Measurements from ENCODE around the gene COMMD7.
"Not testable (repeated sequence)": the region's sequence is repeated elsewhere in the genome, so short reads cannot be mapped to it uniquely, and the experiment has no call there.

The COMMD7 gene

DNA sequence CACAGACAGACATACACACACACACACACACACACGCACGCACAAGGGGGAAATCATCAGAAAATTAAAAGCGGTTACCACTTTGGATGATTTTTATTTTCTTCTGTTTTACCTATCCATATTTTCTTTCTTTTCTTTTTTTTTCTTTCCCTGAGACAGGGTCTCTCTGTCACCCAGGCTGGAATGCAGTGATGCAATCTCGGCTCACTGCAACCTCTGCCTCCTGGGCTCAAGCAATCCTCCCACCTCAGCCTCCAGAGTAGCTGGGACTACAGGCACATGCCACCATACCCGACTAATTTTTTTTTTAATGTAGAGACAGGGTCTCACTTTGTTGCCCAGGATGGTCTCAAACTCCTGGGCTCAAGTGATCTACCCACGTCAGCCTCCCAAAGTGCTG, 14.8 kb downstream of the COMMD7 start:
- not testable (repeated sequence) for DNase-seq (ENCODE audit: low read depth)

DNA sequence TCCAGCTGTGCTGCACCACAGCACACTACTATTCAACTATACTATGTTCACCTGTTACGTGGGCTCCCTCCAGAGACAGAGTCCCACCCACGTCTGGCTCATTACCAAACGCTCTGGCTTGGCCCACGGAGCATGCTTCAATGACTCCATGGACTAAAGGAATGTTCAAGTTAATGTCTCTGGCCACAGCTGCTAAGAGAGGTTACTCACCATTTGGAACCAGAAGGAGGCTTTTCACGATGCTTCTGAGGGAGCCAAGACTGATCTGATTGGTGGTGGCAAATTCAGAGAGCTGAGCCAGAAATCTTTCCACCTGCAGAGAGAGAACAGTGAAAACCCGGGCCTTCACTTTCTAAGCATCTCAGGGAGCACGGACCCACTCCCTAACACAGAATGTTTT, 15.6 kb downstream of the COMMD7 start:
- DNase-seq (ENCODE audit: low read depth): peak; percentile 46

DNA sequence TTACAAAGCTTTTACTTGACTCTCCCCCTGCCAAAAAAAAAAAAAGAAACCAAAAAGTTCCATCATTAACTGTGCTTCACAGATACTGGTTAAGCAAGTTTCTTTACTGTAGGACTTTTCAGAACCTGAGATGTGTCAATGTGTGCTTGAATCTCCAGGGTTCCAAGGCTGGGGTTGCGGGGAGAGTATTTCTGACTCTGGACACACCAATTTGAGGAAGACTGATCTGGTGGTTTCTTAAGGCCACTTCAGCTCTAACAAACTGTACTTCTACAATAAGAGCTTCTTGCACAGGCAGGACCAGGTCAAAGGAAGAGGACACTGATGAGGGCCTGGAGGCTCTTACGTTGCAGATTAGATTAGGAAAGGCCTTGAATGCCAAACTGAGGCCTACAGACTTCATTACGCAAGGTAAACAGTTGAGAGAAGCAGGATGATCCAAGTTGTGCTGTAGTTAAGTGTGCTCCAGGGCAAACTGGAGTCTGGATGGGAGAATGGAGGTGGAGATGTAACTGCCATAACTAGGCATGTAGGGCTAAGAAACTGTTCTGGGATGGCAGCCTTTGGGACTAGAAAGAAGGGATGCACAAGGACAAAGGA, 24.4 kb downstream of the COMMD7 start:
- DNase-seq (ENCODE audit: low read depth): no peak

DNA sequence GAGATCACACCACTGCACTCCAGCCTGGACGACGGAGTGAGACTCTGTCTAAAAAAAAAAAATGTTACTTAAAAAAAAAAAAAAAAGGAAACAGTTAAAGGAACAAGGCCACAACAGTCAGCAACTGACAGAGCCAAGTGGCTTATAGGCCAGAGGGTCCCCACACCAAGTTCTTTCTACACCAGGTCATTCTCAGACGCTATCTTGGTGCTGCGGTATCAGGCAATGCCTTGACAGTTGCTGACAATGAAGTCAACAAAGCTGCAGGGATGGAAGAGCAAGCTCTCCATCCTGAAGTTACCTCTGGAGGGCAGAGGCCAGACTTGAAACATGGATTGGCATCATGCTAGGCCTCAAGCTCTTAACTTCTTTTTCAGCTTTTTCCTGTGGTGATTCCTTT, 31.9 kb downstream of the COMMD7 start:
- DNase-seq (ENCODE audit: low read depth): no peak

DNA sequence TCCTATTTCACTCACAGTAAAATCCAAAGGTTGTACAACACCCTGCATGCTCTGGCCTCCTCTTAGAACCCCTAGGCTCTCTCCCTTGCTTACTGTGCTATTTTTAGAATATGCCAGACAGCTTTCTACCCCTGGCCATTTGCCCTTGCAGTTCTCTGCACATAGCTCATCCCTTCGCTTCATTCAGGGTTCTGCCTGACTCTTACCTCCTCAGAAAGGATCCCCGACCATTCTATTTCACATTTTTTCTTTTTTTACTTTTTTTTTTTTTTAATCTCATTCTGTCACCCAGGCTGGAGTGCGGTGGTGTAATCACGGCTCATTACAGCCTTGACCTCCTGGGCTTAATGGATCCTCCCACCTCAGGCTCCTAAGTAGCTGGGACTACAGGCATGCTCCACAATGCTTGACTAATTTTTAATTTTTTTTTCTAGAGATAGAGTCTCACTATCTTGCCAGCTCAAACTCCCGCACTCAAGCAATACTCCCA, 33.6 kb downstream of the COMMD7 start:
- DNase-seq (ENCODE audit: low read depth): no peak

DNA sequence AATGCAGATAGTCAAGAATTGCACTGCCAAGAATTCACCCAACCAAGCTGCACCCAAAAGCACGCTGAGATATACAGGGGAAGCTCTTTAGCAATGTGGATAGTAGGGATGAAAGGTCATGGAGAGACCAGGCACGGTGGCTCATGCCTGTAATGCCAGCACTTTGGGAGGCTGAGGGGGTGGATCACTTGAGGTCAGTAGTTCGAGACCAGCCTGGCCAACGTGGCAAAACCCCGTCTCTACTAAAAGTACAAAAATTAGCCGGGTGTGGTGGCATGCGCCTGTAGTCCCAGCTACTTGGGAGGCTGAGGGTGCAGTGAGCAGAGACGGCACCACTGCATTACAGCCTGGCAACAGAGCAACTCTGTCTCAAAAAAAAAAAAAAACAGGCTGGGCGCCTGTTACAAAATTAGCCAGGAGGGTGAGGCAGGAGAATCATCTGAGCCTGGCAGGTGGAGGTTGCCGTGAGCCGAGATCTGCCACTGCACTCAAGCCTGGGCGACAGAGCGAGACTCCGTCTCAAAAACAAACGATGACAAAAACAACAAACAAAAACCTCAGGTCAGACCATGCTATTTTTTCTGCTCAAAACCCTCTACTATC, 34.1 kb downstream of the COMMD7 start:
- DNase-seq (ENCODE audit: low read depth): not testable (repeated sequence)

DNA sequence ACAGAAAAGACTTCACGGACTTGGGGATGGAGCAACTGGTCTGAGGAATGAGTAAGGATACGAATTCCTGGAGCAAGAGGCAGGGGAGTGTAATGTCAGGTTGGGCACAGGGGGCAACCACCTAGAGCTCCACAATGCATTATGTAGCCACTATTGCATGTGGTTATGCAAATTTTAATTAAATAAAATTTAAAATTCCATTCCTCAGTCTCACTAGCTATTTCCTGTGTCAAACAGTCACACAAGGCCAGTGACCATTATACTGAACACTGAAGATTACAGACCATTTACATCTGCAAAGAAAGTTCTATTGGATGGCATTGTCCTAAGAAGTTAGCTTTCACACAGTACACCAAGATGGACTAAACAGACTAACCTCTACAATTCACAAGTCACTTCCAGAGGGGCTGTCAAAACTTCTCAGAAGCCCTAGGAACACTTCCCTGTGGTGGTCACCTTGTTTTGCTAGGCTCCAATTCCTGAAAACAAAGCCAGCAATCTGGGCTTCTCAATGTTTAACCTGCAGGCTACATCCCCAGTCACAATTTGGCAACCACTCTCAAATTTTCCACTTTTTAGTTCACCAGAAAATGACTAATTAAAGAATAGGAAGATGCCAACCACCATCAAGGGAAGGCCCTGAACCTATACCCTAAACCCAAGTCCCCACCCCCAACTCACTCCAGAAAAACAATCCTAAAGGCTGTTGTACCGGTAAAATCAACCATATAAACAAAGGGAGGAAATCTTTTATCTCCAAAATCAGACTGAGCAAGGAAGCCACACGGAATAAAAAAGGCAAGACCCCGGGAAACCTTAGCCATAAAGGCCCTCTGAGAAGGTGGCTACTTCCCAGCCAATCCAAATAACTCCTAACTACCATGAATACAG, 35.3 kb downstream of the COMMD7 start:
- no peak for DNase-seq (ENCODE audit: low read depth)

DNA sequence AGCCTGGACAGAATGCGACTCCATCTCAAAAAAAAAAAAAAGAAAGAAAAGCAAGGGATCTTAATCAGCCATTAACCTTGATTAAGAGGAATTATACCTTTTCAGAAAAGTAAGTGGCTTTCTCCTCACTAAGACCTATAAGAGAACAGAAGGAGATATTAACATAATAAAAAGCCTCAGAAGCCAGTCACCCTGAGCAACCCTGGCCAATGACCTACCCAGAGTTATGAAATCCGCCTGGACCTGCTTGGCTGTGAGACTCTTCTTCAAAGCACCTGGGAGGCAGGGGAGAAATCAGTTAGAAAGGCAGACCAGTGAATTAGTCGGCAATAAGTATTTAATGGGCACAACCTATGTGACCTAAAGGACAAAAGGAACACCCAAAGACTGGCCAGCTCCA, 36.8 kb downstream of the COMMD7 start:
- DNase-seq (ENCODE audit: low read depth): no peak

DNA sequence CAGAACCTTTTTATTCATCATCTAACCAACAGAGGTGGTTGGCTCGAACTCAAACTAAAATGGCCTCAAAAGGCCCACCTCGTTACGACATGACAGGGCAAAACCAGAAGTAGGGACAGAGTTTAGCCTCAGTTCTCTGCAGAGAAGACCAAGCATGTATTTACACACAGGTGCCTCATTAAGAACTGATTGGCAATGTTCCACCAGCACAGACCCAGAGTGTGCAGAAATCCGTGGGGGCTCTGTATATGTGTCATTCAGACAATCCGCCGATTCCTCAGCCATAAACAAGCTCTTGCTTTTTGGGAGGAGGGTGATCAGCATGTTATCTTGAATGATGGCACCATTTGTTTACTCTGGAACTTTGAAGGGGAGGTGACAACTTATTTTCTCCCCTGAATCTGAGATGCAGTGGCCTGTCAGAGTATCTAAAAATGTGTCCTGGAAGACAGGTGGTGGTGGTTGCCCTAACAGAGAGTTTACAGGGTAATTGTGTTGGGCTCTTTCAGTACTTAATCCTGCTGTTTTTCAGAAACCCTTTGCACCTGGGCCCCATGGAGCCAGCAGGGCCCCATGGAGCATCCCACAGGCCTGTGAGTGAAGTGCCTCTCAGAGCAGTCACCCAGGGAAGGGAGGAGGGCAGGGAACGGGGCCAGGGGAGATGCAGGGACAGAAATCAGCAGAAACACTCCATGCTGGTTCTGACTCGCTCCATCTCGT, 40.4 kb downstream of the COMMD7 start:
- DNase-seq (ENCODE audit: low read depth): no peak

DNA sequence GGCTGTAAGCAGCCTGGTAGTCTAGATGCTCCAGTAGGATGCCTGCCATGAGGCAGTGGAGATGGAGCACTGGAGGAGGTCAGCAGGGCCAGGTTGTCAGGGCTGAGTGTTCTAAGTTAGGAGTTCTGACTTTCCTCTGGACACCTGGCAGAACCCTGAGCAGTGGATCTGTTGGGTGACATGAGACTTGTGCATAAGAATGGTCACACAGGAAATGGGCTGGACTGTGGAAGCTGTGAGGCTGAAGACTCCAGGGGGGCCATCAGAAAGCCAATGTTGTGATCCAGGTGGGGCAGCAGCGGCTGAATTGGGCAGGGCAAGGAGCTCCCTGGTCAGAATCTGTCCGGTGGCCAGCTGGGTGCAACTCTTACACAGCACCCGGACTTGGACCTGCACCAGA, 45.7 kb downstream of the COMMD7 start:
- DNase-seq (ENCODE audit: low read depth): no peak

DNA sequence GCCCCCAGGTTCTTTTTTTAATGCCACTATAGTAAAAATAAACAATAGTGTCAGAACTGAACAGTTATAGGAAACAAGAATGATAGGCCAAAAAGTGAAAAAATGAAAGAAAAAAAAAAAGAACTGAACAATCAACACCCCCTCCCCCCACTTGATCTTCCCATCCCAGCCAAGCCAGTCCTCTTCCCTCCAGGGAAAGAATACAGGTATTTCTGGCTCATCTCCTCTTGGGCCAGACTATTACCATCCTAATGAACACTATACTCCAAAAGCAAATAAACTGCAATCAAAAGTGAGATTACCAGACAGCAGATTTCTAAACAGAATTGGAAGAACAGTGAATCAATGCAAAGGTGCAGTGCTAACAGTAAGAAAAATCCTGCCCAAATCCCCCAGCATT, 48.2 kb downstream of the COMMD7 start:
- no peak for DNase-seq (ENCODE audit: low read depth)

DNA sequence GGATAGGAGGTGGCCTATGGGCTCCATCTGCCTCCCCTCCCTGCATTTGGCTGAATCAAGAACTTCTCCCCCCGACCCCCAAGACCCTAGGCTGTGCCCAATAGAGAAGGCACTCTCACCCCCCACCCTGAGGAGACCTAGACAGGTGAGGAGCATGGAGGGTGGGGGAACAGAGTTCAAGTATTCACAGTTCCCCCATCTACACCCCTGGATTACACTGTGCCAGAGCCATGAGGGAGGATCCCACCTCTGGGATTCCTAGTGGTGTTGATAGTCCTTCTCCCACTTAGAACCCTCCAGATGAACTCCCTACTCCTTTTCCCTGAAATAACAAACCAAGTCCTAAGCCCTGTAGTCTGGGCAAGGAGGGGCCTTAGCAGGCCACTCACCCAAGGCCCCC, 54.3 kb downstream of the COMMD7 start:
- DNase-seq (ENCODE audit: low read depth): not testable (repeated sequence)

DNA sequence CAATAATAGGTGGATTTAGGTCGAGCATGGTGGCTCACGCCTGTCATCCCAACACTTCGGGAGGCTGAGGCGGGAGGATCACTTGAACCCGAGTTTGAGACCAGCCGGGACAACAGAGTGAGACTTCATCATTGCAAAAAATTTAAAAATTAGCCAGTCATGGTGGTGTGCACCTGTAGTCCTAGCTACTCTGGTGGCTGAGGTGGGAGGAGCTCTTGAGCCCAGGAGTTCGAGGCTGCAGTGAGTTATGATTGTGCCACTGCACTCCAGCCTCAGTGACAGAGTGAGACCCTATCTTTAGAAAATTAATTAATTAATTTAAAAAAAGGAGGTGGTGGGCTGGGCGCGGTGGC, 56.1 kb downstream of the COMMD7 start:
- DNase-seq (ENCODE audit: low read depth): no peak

DNA sequence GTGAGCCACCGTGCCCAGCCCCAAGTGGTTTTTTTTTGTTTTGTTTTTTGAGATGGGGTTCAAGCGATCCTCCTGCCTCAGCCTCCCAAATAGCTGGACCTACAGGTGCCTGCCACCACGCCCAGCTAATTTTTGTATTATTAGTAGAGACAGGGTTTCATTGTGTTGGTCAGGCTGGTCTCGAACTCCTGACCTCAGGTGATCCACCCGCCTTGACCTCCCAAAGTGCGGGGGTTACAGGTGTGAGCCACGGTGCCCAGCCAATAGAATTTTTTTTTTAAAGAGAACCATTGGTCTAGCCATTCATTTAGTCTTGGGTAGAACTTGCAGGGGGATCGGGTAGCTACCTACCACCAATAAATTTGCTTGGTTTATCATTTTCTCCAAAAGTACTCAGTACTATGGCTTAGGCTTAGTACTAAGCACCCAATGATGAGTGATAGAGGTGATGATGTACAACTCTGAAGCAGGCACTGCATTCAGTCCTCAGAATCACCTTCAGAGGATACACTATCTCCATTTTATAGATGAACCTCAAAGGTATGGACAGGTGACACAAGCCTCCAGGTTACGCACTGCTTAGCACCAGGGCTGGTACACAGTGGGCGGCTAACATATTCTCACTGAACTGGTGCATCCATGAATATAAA, 56.6 kb downstream of the COMMD7 start:
- DNase-seq (ENCODE audit: low read depth): no peak

DNA sequence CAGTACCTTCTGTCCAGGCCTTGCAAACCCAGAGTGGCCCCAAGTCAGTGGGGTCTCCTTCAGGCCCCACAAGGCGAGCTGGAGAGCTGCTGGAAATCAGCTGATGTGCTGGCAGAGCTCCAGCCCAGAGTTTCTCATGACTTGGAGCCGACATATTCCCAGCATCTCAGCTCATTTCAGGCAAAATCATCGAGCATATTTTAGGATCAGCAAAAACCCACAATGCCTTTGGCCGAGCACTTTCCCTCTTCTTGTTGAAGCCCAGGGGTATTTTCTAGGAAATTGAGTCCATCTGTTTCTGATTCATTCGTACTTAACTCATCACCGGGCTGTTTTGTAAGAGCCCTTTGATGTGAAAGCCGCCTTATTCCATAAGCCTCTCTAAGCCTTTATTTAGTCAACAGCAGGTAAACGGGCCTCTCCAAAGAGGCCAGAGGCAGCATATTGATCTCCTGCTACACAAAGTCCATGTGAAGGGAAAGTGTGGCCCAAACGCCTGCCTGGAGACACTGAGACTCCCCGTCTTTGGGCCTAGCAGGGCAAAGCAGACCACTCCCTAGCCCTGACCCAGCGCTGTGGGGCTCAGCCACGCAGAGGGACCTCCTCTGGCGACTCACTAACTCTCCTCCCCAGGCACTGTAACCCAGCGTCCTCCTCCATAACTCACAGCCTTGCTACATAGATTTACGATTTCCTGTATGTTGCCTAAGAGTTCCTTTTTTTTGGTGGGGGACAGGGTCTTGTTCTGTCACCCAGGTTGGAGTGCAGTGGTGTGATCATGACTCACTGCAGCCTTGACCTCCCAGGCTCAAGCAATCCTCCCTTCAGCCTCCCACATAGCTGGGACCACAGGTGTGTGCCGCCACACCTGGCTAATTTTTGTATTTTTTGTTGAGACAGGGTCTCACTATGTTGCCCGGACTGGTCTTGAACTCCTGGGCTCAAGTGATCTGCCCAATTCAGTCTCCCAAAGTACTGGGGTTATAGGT, 57.4 kb downstream of the COMMD7 start:
- DNase-seq (ENCODE audit: low read depth): peak; percentile 87

DNA sequence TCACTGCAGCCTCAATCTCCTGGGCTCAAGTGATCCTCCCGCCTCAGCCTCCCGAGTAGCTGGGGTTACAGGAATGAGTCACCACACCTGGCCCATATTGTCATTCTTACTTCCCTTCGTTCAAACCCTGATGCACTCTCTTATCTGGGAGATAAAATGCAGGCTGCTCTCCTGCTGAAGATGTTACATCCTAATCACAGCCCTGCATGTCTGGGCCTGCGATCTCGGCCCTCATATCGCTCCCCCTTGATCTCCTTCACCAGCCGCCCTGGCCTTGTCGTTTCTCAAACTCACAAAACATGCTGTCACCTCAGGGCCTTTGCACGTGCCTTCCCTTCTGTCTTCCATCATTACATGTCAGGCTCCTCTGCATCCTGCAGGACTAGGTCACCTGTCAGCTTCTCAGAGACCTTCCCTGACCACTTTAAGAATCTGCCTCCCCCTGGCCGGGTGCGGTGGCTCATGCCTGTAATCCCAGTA, 60.7 kb downstream of the COMMD7 start:
- DNase-seq (ENCODE audit: low read depth): no peak

DNA sequence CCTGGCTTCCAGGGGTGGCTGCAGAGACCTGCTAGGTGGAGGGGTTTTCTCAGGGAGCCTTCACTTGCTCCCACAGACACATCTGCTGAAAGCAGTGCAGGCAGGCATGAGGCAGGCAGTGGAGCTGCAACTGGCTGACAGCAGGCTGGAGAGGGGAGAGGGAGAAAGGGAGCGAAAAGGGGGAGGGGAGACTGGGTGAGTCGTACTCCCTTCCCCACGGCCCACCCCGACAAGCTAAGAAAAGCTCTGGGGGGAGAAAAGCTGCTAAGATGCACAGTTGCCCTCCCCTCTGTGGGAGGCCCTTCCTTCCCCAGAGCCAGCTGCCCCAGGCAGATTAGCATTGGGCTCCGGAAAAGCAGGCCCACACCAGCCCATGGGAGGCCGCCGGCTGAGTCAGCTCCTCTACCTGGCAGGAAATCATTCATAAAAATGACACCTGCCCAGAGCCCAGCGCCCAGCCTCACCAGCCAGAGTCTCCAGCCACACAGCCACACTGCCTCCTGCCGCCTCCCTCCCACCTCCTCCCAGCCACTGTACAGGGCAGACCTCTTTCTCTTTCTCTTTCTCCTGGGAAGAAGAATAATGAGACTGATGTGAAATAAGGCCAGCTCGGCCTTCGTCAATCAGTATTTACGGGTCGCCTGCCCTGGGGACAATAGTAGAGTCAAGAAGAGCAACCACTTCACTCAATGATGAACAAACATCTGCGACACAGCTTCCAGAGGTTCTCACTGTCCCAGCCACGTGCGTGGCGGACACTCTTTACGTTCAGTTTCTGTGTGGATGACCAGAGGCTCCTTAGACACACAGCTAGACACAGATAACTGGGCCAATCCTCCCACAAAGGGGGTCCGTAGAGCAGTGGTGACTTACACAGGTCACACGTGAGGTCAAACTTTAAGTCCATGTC, 61.8 kb downstream of the COMMD7 start:
- DNase-seq (ENCODE audit: low read depth): no peak

DNA sequence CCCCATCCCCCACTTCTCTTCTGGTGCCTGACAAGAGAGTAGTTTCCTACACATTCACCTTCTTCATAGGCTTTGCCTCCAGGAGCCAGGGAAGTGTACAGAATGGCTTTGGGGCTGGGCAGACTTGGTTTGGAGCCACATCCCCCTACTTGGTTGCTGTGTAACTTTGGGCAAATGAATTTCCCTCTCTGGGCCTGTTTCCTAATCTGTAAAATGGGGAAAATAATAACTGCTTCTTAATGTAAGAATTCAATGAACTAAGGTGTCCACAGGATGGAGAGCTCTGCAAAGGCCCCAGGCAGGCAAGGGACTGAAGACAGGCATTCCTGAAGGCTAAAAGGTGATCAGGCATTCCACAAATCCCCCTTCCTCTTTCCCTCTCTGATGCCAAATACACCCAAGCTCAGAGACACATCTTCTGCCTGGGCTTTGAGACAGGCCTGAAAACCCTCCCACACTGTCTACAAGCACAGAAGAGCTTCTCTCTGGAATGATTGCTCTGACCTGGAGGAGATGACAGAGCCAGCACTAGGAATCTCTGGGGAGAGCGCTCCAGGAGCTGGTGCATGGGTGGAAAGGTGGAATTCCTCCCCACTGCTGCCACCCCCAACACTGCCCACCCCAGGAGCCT, 62.6 kb downstream of the COMMD7 start:
- DNase-seq (ENCODE audit: low read depth): no peak

DNA sequence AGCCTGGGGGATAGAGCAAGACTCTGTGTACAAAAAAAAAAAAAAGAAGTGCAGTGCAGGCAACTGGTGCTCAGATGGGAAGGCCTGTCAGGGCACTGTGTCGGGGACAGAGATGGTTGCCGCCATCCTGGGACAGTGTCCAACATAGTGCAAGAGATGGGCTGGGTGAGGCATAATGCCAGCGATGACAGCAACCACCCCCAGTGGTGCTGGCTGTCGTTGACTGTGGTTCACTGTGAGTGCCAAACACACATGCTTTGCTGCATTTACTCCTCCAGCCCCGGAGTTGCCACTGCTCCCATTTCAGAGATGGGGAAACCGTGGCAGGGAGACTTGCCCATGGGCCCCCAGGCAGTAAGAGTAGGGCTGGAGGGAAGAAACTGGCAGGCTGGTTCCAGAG, 64.3 kb downstream of the COMMD7 start:
- no peak for DNase-seq (ENCODE audit: low read depth)
